HG03565 (cell line): ENCODE data around the gene ZCCHC4.

Experiments used
- ATAC-seq: cut with Tn5 transposase; IDR thresholded peaks from one replicate; pipeline ENCODE4 v1.9.1; 2021; ENCODE audit warnings: mild to moderate bottlenecking, moderate library complexity; ENCODE audit not compliant: unreplicated experiment

The ZCCHC4 gene, protein sequence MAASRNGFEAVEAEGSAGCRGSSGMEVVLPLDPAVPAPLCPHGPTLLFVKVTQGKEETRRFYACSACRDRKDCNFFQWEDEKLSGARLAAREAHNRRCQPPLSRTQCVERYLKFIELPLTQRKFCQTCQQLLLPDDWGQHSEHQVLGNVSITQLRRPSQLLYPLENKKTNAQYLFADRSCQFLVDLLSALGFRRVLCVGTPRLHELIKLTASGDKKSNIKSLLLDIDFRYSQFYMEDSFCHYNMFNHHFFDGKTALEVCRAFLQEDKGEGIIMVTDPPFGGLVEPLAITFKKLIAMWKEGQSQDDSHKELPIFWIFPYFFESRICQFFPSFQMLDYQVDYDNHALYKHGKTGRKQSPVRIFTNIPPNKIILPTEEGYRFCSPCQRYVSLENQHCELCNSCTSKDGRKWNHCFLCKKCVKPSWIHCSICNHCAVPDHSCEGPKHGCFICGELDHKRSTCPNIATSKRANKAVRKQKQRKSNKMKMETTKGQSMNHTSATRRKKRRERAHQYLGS

DNA sequence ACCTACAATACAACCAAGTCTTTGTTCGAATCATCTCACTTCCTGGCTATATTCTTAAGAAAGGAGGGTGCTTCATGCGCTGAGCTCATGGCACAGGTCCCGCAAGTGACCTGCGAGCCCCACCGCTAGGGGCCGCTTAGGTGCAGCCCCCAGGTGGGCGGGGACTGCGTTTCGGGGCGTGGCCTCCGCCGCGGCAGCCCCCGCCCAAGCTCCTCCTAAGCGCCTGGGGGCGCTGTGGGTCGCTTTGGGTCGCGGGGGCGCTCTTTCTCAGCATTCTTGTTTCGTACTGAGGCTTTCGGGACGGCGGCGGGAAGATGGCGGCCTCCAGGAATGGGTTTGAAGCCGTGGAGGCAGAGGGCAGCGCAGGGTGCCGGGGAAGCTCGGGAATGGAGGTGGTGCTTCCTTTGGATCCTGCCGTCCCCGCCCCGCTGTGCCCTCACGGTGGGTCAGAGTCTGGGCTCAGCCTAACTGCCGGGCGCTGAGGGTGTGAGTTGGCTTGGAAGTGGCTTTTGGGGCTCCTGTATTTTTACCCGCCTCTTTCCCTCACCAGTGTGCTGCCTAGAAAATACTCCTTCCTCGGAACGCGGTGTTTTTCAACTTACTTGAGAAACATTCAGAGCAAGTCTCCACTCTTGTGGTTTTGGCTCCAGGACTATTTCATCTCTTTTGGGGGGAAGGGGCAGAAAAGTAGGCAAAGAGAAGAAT lies at the start of gene ZCCHC4:
Gene ZCCHC4, plus strand, starts transcription at position 279 of the 705 bp plus-strand sequence. Its CDS starts 36 bp downstream, at position 315.
- peak; percentile 86 for ATAC-seq

DNA sequence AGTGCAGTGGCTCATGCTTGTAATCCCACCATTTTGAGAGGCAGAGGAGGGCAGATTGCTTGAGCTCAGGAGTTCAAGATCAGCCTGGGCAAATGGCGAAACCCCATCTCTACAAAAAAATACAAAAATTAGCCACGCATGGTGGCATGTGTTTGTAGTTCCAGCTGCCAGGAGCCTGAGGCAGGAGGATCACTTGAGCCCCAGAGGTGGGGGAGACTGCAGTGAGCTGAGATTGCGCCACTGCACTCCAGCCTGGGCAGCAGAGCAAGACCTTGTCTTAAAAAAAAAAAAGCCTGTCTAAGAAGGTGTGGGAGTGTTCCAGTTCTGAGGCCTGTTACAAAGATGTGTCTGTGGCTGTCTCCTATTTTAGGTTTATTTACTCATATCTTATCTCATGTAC lies 40.7 kb upstream of the ZCCHC4 start:
- ATAC-seq = no peak

DNA sequence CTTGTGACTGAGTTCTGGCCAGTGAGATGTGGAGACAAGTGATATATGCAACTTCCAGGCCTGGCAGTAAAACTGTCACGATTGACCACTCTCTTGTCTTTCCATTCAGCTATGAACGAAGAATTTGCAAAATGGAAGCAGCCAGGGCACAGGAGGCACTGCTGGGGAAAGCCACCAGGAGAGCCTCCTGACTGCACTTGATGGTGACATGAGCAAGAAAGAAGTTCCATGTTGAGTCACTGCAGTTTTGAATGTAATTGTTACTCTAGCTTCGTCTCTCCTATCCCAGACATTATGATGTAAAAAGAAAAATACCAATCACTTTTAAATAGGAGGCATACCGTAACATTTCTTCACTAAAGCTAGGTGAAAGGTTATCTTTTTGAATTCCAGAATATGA lies 32.4 kb upstream of the ZCCHC4 start:
- no peak for ATAC-seq

DNA sequence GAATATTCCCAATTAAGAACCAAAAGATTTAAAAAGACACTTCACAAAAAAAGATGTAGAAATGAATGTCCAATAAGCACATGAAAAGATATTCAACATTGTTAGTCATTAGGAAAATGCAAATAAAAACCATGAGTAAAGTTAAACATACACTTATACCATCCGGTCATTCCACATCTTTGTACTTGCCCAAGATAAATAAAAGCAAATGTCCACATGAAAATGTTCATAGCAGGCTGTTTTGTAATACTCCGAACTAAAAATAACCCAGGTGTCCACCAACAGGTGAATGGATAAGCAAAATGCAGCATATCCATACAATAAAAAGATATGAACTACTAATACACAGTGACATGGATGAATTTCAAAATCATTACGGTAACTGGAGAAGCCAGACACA lies 28.6 kb upstream of the ZCCHC4 start:
- ATAC-seq = no peak

DNA sequence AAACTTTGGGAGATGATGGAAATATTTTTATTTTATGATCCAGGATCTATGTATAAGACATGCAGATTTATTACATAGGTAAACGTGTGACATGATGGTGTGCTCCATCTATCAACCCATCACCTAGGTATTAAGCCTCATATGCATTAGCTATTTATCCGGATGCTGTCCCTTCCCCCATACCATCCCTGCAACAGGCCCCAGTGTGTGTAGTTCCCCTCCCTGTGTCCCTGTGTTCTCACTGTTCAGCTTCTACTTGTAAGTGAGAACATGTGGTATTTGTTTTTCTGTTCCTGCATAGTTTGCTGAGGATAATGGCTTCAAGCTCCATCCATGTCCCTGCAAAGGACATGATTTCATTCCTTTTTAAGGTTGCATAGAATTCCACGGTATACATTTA lies 28.1 kb upstream of the ZCCHC4 start:
- ATAC-seq = no peak

DNA sequence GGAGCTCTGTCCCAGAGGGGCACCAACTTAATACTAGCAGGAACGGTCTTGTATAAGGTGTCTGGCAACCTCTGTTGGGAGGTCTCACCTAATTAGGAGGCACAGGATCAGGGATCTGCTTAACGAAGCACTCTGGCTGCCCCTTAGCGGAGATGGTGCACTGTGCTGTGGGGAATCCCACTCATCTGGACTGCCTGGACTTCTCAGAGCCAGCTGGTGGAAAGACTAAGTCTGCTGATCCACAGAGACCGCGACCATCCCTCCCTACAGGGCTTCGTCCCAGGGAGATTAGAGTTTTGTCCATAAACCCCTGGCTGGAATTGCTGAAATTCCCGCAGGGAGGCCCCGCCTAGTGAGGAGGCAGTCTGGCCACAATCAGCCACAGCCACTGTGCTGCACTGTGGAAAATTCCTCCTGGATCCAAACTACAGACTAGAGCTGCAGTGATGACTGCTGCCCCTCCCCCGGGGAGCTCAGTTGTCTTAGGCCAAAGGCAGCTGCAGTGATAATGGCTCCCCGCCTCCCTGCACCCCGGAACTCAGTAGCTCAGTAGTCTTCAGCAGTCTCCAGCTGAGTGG lies 22.0 kb upstream of the ZCCHC4 start:
- ATAC-seq = no peak

DNA sequence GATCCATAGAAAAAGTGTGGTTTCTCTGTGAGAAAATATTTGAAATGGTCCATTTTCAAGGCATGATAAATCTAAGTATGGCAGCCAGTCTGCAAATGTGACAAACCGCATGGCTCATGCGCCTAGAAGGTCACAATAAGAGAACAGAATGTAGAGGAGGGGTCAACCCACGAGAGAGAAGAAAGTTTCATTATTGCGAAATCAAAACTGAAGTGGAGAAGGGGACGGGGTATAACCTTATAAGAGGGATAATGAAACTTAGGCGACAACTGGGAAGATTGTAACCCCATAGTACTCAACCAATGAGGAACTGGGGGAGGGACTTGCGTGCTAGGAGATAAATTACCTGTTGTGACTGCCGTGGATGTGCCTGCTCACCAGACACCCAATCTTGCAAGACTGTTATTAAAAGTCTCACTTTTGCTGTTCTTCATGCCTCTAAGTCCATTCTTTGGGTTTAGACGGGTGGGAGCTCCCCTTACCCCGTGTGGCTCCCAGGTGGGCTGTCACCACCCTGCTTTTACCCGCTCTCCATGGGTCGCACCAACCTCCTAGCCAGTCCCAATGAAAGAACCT lies 21.3 kb upstream of the ZCCHC4 start:
- ATAC-seq = no peak

DNA sequence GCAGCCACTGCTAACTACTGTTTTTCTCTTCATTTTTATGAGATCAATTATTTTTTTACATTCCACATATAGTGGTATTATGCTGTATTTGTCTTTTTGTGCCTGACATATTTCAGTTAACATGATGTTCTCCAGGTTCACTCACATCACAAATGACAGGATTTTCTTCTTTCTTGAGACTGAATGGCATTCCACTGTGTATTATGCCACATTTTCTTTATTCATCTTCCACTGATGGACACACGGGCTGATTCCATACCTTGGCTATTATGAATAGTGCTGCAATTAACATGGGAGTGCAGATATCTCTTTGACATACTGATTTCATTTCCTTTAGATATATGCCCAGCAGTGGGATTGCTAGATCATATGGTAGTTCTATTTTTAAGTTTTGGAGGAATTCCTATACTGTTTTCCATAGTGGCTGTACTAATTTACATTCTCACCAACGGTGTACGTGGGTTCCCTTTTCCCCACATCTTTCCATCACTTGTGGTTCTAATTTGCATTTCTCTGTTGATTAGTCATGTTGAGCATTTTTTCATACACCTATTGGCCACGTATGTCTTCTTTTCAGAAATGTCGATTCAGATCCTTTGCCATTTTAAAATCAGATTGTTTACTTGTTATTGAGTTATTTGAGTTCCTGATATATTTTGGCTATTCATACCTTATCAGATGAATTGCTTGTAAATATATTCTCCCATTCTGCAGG lies 14.9 kb upstream of the ZCCHC4 start:
- ATAC-seq = no peak

DNA sequence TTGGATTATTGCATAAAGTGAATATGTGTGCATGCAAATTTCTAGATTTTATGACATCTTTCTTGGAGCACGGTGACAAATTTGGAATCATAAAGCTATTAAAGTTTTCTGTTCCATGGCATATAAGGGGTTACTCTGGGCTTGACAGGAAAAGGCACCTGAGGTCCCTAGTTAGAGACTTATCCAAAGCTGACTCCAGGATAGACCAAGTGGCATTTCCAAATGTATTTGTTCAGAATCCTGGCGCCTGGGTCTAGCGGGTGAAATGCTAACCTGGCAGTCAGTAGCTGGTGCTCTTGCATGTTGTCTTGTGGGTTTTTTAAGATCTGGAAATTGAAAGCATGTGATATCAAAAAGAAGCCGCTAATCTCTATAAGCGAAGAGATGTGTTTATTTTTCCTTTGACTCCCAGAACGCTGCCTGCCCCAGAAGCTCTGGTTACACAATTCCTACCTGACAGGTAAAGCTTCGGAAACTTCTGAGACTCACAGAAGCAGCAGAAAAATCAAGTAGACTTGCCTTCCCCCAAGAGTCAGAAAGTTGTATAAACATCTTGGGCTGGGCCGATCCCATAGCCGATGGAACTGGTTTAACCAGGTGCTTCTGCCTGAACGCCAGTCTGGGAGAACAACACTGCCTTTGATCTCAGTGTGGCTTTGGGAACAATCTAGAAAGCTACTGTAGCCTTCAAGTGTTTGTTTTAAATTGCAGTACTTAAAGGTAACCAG lies 12.9 kb upstream of the ZCCHC4 start:
- no peak for ATAC-seq

DNA sequence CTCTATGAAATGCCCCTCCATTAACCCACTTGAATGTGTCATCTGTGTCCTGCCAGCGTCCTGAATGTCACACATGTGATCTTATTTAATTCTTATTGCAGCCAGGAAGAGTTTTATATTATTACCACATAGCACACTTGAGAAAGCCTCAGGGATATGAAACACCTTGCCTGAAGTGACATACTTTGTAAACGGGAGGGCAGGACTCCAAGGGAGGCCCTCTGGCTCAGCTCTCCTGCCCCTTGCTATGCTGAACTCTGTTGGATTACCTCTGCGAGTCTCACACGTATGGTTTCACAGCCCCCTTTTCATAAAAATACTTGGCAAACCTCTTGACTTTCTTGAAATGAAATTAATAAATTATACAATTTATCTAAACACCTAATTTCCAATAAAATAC lies 11.1 kb upstream of the ZCCHC4 start:
- ATAC-seq = no peak

DNA sequence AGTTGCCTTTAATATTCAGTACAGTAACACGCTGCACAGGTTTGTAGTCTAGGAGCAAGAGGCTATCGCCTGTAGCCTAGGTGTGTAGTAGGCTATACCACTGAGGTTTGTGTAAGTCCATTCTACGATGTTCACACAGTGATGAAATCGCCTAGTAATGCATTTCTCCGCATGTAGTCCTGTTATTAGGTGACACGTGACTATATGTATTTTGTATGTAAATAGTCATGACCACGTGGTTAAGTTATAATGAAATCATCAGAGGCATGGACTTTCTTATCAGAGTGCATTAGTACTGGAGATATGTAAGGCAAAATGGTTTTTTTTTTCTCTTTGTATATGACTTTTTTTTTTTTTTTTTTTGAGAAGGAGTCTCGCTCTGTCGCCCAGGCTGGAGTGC lies 9.9 kb upstream of the ZCCHC4 start:
- no peak for ATAC-seq

DNA sequence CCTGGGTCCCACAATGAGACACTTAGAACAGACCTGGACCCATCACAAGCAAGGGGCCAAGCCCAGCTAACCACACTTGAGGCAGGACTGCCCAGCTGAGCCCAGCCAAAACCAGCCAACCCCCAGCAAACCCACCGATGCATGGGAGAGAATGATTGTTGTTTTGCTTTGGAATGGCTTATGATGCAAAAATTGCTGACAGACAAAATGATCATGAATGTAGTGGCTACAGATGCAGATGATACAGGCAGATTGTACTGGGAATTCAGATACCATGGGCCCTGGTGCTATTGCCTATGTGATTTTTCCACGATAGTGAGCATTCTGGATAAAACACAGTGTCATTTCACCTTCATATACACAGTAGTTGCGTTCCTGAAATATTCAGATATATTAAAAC lies 9.0 kb upstream of the ZCCHC4 start:
- no peak for ATAC-seq

DNA sequence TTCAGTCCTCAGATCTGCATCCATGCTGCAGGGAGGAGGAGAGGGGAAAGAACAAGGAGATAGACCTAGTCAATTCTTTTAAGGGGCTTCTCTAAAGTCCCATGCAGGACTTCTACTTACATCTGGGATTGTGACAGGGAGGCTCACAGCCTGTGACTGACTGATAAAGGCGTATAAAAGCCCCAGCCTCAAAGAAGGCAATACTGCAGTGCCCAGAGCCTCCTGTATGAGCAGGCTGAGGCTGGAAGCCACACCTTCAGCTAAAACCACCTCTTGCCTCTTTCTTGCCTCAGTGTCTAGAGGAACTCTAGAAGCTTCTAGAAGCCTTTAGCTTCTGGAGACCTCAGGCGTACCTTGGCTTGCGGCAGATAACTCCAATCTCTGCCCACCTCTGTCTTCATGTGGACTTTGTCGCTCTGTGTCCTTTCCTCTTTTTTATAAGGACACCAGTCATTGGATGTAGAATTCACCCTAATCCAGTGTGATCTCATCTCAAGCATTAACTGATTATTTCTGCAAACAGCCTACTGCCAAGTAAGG lies 6.0 kb upstream of the ZCCHC4 start:
- no peak for ATAC-seq

DNA sequence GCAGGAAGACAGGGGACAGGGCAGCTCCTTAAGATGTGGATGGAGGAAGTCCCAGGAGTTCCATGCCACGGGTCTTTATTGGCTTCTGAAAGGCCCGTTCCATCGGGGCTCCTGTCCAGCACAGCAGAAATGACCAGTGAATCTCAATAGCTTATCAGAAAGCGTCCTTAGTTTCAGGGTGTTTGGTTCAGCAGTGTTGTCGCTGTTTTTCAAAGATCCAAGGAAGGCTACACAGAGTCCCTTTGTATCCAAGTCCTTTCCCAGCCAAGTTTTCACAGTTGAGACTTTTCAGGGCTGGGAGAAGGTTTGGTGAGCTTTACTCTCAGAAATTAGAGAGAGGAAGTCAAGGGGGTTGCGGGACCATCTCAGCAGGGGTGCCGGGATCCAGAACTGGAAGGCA lies 5.0 kb upstream of the ZCCHC4 start:
- ATAC-seq = no peak

DNA sequence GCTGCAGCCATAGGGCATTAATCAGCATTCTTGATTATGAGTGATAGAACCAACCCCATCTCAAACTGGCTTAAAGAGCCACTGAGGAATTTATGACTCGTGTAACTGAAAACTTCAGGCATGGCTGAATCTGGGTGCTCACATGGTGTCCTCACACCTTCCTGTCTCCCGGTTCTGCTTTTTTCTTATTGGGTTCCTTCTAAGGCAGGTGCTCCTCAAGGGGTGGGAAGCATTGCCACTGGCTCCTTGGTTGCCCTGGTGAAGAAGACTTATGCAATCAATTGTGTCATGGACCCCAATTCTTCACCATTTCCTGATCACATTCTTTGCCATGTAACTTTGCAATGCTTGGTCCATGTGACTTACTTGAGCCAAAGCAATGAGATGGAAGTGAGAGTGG lies 4.3 kb upstream of the ZCCHC4 start:
- ATAC-seq = no peak

DNA sequence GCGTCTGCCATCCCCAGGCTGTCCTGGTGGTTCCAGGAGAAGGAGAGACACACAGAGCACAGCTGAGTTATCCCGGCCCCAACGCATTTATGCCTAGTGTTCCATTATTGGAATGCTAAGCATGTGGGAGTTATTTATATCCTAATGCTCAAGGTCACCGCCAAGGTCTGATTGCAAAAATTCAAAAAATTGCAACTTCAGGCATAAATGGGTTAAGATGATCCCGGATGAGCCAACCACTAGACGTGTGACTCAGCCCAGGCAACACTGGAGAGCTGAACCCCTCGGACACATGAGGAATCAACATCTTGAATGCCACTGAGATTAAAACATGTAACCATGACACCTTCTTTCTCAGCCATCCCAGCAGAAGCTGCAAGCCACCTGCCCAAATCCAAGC lies 3.8 kb upstream of the ZCCHC4 start:
- no peak for ATAC-seq

DNA sequence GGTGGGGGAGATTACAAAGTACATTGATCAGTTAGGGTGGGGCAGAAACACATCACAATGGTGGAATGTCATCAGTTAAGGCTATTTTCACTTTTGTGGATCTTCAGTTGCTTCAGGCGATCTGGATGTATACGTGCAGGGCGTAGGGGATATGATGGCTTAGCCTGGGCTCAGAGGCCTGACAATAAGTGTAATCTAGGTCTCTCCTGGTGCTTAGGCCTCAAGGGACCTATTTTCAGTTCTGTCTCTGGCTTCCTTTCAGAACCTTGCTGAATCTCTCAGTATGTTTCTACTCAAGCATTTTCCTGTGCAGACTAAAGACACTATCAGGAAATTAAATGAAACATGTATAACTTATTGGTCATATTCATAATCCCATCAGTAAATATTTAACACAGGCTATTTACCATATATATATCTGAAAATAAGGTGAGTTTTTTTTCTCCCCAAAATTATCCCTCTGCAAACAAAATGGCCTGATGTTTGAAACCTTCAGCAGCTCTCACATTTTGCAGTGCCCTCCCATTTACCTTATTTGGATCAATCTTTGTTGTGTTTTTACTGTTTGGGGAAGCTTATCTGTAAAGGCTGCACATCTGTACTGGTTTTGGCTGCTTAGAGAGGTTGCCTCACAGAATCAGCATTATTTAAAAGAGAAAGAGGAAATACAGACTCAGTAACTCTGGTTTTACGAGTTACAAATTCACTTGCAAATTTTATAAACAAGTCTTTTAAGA lies 2.3 kb upstream of the ZCCHC4 start:
- ATAC-seq = peak; percentile 33

DNA sequence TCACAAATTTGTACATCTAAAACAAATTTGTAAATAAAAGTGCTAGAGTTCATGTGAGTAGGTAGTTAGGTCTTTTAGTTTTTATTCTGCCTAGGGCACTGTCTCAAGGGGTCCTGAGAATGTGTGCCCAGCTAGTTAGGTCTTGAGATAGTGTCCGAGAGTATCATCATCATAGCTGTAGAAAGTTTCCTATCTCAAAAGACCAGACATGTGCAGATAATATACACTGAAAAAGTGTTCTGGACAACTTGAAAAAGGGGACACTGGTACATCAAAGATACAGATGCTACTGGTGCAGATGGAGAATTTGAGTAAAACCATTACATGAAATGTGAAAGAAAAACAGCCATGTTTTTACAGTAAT lies 1.8 kb upstream of the ZCCHC4 start:
- no peak for ATAC-seq

DNA sequence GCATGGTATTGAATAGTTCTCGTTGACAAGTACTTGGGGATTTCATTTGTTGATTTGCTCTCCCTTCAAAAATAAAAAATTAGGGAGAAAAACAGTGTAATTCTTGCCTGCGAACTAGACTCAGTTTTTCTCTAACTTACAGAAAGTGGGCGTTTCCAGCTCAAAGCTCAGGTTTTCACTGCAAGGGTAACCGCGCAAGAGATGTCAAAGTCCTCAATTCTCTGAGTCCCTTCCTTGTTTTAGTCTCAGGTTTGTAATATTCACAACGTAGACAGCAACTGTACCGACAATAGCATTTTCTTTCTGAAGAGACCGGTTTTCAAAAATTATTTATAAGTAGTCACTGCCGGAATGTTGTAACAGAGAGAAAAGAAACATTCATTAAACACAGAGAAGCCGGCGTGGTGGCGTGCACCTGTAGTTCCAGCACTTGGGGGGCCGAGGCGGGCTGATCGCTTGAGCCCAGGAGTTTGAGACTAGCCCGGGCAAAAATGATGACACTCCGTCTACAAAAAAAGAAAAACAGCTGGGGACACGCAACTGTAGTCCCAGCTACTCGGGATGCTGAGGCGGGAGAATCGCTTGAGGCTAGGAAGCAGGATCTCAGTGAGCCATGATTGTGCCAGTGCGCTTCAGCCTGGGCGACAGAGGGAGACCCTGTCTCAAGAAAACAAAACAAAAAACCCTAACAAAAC lies 774 bp downstream of the ZCCHC4 start:
- ATAC-seq = no peak
